K562 (cell line): ENCODE data around the gene BAD. TPM values are rescaled to one million over a fixed set of nuclear protein-coding genes. Genes with fewer than 3 reads are reported as not detected.

Experiments used
- HMBOX1 ChIP-seq: sonication (generic); IDR thresholded peaks from 2 replicates; pipeline ENCODE4 v1.6.1; 2016
- LEF1 ChIP-seq: fragments of 450-650 bp; IDR thresholded peaks from 2 replicates; pipeline ENCODE4 v1.6.1; 2016; ENCODE audit warnings: mild to moderate bottlenecking
- TAL1 ChIP-seq: fragments of 450-650 bp; IDR thresholded peaks from 2 replicates; pipeline ENCODE4 v1.6.1; 2016; ENCODE audit warnings: mild to moderate bottlenecking
- USF1 ChIP-seq: sonication (generic); formaldehyde crosslinking; IDR thresholded peaks from 2 replicates; pipeline ENCODE4 v1.9.0; 2022; ENCODE audit warnings: mild to moderate bottlenecking, missing genetic modification reagents
- ZNF318 ChIP-seq, 2 experiments: fragments of 450-650 bp; IDR thresholded peaks; 2 replicates each; pipeline ENCODE4 v1.6.1; 2016; ENCODE audit warnings: mild to moderate bottlenecking in 2 of 2, borderline replicate concordance in 1 of 2, low read depth in 1 of 2, moderate library complexity in 1 of 2
- ZNF407 ChIP-seq: fragments of 450-650 bp; IDR thresholded peaks from 2 replicates; pipeline ENCODE4 v1.6.1; 2016; ENCODE audit warnings: low read depth
- polyA plus RNA-seq, 8 experiments: library from polyadenylated mRNA; depleted of rRNA in 4 of 8; stranded (reverse) in 5 of 8; unstranded in 3 of 8; fragments of >200 nt; fragmentation: Nextera tagmentation in 2 of 8; fragmentation: Illumina TruSeq in 1 of 8; extraction: Ambion mirVana in 2 of 8; extraction: Trizol in 1 of 8; gene quantifications; 2 replicates each; pipeline versions ENCODE4 v1.2.1 to v1.2.3, GENCODE V29; 2011 to 2014; ENCODE audit warnings: inconsistent platforms in 1 of 8, missing spikeins in 1 of 8
- total RNA-seq, 7 experiments: library from RNA; depleted of rRNA in 6 of 7; stranded (reverse); fragments of >200 nt in 6 of 7; fragmentation: Illumina TruSeq in 2 of 7; extraction: Trizol in 2 of 7; gene quantifications; 2 replicates each; pipeline versions ENCODE4 v1.2.1 to v1.2.3, GENCODE V29; 2011 to 2021; ENCODE audit warnings: low replicate concordance in 1 of 7

The BAD gene
- total and polyA plus RNA-seq, 9 of the 15 experiments (the other 6 are each of a cell fraction or from before 2014, with no cell fraction given), result 0.61 to 45.6 (median 11.8) TPM

- TF ChIP-seq ZNF318 (IDR thresholded peaks at IDR 0.05; ENCODE audit: borderline replicate concordance in 1 of 2, low read depth in 1 of 2) (0 out of 4 replicates have a peak, but pooled peaks of 1 of the 2 experiments have one; percentile 37), TAL1 (no peak), HMBOX1 (no peak), USF1 (CRISPR knock-in tag) (peak; percentile 82), ZNF407 (no peak), LEF1 (0 out of 2 replicates have a peak, but pooled peaks have one; percentile 44)
Measured at GRCh38 chr11:64304316-64305072, 20.0 kb upstream of the BAD start (continued).
